GM19099 (cell line): ENCODE data around the gene RNASE8.

Experiments used
- POLR2A ChIP-seq: IDR thresholded peaks from 3 replicates; pipeline ENCODE4 v1.6.1; 2011; ENCODE audit warnings: low read depth; ENCODE audit not compliant: insufficient read length; ENCODE audit errors: extremely low read depth

RNASE8 gene, protein sequence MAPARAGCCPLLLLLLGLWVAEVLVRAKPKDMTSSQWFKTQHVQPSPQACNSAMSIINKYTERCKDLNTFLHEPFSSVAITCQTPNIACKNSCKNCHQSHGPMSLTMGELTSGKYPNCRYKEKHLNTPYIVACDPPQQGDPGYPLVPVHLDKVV

DNA sequence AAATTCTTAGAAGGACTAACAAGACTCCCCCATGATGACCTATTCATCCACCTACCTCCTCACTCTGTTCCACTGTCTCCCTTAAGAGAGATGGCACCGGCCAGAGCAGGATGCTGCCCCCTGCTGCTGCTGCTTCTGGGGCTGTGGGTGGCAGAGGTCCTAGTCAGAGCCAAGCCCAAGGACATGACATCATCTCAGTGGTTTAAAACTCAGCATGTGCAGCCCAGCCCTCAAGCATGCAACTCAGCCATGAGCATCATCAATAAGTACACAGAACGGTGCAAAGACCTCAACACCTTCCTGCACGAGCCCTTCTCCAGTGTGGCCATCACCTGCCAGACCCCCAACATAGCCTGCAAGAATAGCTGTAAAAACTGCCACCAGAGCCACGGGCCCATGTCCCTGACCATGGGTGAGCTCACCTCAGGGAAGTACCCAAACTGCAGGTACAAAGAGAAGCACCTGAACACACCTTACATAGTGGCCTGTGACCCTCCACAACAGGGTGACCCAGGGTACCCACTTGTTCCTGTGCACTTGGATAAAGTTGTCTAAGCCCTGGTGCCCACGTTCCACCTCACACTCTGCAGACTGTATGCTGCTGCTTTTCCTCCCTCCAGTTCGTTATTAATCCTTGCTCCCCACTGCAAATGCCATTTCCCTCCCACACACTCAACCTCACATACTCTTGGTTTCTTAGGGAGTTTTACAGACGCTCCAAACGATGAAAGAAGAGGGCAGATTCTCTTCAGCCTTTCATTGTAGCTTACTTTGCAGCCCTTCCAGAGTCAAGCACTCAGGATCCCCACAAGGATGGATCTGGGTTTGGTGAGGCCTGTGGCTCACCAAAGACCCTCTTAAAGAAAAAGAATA, at the start of gene RNASE8:
Gene RNASE8 (plus strand): TSS at position 20 of the 873 bp plus-strand sequence. CDS start 71 bp downstream, at position 91.
- no peak for TF ChIP-seq POLR2A

DNA sequence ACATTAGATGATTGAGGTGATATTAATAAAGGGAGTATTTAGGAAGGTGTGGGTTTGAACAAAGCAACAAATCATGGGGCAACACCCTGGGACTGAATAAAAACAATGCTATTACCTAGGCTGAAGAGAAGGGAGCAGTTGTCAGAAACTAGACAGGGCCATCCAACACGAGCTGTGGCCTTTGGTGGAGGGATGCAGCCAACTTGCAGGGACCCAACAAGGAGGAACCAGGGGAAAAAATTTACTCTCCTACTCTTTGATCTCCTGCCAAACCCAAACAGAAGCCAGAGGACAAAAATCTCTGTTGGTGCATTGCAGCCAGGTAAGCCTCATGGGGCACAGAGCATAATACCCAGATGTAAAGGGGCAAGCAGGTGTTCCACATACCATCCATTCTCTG, 46.5 kb upstream of the RNASE8 start:
- TF ChIP-seq POLR2A = no peak

DNA sequence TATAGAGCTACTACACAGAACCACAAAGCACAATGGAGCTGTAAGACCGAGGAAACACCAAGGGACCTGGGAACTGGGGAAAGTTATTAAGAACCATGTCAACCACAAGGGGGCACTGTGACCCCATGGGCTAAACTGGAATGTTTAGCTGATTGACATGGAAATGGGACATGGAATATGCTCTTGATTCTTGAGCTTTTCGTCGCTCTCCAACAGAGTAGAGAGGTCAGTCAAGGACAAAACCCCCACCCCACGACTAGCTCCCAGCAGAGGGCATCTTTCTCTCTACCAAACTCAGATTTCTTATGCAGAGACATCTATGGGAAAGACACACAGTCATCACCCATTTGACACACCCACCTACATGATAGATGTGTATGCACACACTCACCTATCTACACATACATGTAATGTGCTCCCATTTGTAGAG, 42.8 kb upstream of the RNASE8 start:
- TF ChIP-seq POLR2A = no peak

DNA sequence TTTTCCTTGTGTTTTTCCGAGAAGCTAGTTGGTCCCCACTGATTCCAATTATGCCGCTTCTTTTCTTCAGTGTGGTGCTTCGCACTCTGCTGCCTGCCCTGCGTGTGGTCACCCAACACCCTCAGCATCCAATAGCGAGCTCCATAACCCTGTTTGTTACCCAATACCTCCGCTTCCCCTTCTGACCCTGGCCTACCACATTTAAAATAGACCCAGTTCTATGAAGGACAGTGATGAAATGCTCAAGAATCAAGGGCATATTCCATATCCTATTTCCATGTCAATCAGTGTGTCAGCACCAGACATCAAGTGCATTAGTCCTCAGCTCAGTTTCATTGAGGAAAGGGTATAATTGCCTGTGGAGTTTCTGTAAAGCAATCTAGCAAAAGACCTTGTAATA, 42.3 kb upstream of the RNASE8 start:
- no peak for TF ChIP-seq POLR2A

DNA sequence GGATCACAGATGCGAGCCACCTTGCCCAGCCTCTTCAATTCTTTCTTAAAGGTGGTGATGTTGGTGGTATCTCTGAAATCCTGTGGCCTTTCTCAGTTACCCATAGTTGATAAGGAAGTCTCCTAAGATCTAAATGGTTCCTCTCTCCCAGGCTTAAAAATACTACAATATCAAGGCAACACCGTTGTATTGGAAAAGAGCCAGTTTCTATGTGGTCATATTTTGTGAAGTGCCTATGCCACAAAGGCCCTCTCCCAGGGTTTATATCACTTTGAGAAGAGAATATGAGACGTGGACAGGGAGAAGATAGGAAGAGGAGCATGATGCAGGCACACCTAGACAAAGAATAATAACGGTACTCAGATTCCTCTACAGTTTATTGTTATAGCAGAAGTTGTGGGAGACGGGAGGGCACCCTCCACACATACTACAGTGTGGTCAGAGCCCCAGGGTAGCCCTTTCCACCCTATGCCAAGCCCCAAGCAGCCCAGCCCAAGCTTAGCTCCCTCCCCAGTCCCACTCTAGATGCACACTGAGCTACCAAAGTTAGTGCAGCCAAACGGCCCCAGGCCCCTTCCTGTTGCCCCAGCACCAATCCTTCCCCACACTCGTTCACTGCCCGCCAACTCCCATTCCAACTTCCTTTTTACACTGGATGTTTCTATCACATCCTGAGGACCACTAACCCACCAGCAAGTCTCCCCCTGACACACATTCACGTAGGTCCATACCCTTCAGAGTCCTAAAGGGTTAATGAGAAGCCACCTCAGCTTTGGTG, 41.0 kb upstream of the RNASE8 start:
- no peak for TF ChIP-seq POLR2A

DNA sequence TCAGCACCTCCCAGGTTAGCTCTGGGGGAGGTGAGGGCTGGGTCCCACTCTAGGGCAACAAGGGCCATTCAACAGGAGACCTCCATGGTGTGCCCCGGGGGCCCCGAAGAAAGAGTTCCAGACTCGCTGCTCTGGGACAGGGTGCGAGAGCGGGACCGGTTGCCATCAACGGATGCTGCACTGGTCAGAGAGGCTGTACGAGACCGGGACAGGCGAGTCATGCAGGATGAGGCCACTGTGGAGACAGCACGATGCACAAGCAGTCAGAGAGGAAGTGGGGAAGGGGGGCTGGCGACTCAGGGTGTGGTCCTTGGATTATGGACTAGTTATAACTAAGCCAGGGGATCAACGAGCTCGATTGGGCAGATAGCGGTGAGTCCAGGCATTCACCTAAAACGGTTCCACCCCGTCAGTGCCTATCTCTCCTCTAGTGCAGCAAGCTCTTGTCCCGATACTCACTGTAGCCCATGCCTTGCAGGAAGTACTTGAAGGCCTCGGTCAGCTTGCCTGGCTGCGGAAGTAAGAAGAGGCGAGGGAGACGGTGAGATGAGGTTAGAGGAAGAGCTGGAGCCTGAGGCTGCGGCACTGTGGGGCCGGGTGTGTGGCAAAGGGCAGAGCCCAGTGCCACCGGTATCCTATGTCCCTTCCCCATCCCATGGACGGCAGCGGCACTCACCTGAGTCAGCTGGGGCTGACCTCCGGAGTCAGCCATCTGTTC, 39.9 kb upstream of the RNASE8 start:
- TF ChIP-seq POLR2A = no peak

DNA sequence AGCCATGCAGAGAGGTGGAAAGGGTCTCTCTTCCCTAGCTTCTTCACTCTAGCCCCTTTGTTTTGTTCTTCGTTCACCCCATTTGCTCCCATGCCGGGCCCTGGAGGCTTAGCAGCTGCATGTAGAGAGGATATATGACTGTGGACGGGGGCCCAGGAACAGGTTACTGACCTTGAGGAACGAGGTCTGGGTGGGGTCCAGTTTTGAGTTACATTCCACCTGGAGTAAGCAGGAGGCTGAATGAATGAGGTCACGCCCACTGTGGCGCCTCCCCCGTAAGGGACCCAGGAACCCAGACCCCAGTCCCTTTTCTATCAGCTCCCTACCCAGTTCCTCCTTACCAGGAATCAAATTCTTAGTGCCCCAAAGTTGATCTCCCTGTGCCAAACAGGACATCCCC, 39.3 kb upstream of the RNASE8 start:
- no peak for TF ChIP-seq POLR2A

DNA sequence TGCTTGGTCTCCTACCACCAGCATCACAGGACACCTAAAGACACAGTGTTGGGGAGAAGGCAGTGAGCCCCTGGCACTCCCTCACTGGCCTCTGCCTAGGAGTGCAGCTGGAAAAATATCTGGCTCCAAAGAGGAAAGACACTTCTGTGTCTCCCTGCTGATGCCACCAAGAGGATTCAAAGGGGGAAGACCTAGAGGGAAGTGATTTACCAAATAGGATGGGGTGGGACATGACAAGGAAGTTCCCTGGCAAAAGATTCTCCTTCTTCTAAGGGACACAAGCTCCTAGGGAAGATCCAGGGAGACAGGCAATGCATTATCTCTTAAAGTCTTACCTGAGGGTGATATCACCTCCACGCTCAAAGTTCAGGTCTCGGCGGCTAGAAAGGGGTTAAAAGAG, 38.8 kb upstream of the RNASE8 start:
- no peak for TF ChIP-seq POLR2A

DNA sequence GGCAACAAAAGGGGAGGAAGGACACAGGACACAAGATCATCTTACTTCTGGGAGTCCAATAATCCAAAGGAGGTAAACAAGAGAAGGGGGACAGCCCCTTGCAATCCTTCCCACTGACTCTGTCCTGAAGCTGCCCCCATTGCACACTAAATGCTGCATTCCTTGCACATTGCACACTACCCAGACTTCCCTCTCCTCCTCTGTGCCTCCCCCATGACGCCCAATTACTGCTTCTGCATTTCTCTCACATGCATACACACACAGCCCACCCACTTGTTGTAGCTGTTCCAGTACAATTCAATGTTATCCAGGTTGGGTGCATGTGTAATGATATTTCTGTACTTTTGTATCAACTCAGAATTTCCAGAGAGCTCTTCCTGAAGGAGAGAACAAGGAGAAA, 38.3 kb upstream of the RNASE8 start:
- TF ChIP-seq POLR2A = no peak

DNA sequence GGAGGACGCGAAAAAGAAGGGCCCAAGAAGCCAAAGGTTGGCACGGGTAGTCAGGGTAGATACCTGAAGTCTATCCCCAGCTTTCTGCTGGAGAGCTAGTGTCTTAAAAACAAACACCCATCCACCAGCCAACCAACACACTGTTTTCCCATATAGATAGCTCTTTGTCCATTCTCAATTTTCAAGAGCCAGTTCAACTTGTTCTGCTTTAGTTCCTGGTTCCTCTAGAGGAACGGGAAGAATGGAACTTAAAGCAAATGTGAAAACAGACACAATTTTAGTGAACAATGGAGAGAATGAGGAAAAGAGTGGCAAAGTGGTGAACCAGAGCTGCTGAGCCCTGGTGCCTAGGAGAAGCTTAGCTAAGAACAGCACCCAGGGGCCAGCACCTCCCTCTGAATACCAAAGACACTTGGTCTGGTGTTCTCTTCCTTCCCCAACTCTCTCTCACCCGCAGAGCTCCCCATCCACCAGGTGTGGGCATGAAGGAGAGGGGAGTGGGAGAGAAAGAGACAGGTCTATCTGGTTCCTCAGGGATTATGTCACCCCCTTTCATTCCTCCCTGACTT, 36.6 kb upstream of the RNASE8 start:
- TF ChIP-seq POLR2A = no peak

DNA sequence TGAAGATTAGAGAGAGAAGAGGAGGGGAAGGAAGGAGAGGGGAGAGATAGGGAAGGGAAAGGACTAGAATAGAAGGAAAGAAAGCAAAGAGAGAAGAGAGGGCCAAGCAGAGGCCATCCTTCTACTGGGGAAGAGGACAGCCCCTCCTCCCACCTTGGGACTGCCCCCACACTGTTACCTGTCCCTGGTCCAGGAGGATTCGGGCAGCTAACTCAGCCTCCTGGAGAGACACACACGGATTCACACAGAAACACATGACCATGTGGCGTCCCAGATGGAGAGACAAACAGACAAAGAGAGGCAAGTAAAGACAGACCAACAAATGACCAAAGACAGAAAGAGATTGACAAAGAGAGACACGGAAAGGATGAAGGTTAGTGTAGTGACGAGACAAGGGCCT, 34.9 kb upstream of the RNASE8 start:
- no peak for TF ChIP-seq POLR2A

DNA sequence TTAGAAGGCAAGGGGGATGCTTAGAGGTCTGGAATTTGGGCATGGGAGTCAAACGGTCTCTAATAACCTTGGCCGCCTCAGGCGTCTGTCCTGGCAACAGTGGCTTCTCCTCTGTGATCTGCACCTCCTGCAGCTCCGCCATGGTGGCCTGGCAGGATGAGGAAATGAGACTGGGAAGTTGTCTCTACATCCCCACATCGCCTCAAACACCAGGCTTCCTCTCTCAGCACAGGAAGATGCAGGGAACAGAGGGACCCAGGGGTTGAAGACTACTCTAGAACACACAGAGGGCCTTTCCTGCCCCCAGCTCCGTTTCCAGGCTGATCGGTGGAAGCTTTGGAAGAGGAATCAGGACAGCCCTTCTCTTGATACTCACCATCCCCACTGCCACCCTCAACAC, 34.4 kb upstream of the RNASE8 start:
- no peak for TF ChIP-seq POLR2A

DNA sequence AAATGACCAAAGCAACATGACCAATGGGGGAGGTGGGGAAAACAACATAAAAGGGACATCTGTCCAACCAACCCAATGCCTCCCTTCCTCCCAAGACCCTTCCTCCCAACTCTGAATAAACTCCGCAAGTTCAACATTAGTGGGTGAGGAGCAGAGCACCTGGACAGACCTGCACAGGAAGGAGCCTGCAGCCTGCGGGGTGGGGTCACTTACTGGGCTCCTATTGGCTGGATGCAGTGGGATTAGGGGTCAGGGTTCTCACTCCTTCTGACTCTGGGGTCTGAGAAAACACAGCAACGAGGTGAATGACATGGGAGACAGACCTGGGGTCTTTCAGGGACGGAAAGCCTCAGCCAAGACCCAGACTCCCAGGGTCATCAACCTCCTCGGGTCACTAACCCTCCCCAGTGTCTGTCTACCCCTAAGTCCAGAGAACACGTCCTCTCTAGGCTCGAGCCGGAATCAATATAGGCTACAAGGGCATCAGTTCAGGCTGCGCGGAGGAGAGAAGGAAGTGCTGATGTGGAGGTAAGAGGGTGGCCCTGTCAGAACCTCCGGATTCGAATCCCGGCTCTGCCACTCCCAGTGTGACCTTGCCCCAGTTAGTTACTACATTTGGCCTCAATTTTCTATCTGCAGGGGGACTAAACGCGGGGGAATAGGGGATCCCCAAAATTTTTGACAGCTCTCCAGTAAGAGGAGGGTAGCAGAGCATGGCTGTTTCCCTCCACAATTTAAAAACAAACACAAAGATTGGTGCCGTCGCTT, 33.6 kb upstream of the RNASE8 start:
- no peak for TF ChIP-seq POLR2A
